SK-N-SH treated with all-trans-retinoic acid at 6 μM for 48 hours (cell line): ENCODE measurements around the gene PSAPL1.

ENCODE experiments used
- ATAC-seq: fragments of 200-7000 bp; cut with Tn5 transposase; 3 replicates; pipeline ENCODE4 v1.9.1; 2020; ENCODE audit warnings: mild to moderate bottlenecking, moderate library complexity
- ARNTL ChIP-seq: fragments of 450-650 bp; formaldehyde crosslinking; IDR thresholded peaks from 2 replicates; pipeline ENCODE4 v1.5.0; 2020; ENCODE audit warnings: low read depth, mild to moderate bottlenecking, moderate library complexity, borderline replicate concordance
- CREB5 ChIP-seq: fragments of 250-450 bp; sonication (Bioruptor Pico); IDR thresholded peaks from 2 replicates; pipeline ENCODE4 v1.5.1; 2020; ENCODE audit warnings: low read depth, mild to moderate bottlenecking, moderate library complexity
- CSRNP3 ChIP-seq: fragments of 250-450 bp; sonication (Bioruptor Pico); IDR thresholded peaks from 2 replicates; pipeline ENCODE4 v1.5.1; 2021; ENCODE audit warnings: mild to moderate bottlenecking, moderate library complexity
- ESRRG ChIP-seq: fragments of 250-450 bp; sonication (Bioruptor Pico); IDR thresholded peaks from 2 replicates; pipeline ENCODE4 v1.6.1; 2021; ENCODE audit warnings: mild to moderate bottlenecking
- OSR1 ChIP-seq: fragments of 250-450 bp; sonication (Bioruptor Pico); IDR thresholded peaks from 2 replicates; pipeline ENCODE4 v1.8.0; 2022; ENCODE audit warnings: moderate library complexity, mild to moderate bottlenecking, inconsistent platforms
- PATZ1 ChIP-seq: fragments of 250-450 bp; sonication (Bioruptor Pico); IDR thresholded peaks from 2 replicates; pipeline ENCODE4 v1.8.0; 2020; ENCODE audit warnings: mild to moderate bottlenecking, moderate library complexity, borderline replicate concordance
- POU6F1 ChIP-seq: fragments of 250-450 bp; sonication (Bioruptor Pico); IDR thresholded peaks from 2 replicates; pipeline ENCODE4 v1.8.0; 2021; ENCODE audit warnings: low read depth, mild to moderate bottlenecking, moderate library complexity, borderline replicate concordance
- PPARA ChIP-seq: fragments of 250-450 bp; sonication (Bioruptor Pico); IDR thresholded peaks from 2 replicates; pipeline ENCODE4 v1.5.0; 2020; ENCODE audit warnings: mild to moderate bottlenecking, borderline replicate concordance
- RARB ChIP-seq: fragments of 250-450 bp; sonication (Bioruptor Pico); IDR thresholded peaks from 2 replicates; pipeline ENCODE4 v1.8.0; 2021; ENCODE audit warnings: mild to moderate bottlenecking, moderate library complexity
- SNAI2 ChIP-seq: fragments of 250-450 bp; sonication (Bioruptor Pico); IDR thresholded peaks from 2 replicates; pipeline ENCODE4 v1.5.0; 2020; ENCODE audit warnings: mild to moderate bottlenecking, moderate library complexity
- TCF4 ChIP-seq: fragments of 250-450 bp; sonication (Bioruptor Pico); IDR thresholded peaks from 2 replicates; pipeline ENCODE4 v1.8.0; 2021; ENCODE audit warnings: mild to moderate bottlenecking, moderate library complexity, borderline replicate concordance
- TOX ChIP-seq: fragments of 250-450 bp; sonication (Bioruptor Pico); IDR thresholded peaks from 2 replicates; pipeline ENCODE4 v1.8.0; 2021; ENCODE audit warnings: mild to moderate bottlenecking, moderate library complexity, borderline replicate concordance
- TSHZ2 ChIP-seq: fragments of 250-450 bp; sonication (Bioruptor Pico); IDR thresholded peaks from 2 replicates; pipeline ENCODE4 v1.5.0; 2020; ENCODE audit warnings: mild to moderate bottlenecking, moderate library complexity
- ZC3H10 ChIP-seq: fragments of 250-450 bp; sonication (Bioruptor Pico); IDR thresholded peaks from 2 replicates; pipeline ENCODE4 v1.5.1; 2021; ENCODE audit warnings: mild to moderate bottlenecking, moderate library complexity
- ZFP3 ChIP-seq: fragments of 250-450 bp; sonication (Bioruptor Pico); IDR thresholded peaks from 2 replicates; pipeline ENCODE4 v1.5.0; 2020; ENCODE audit warnings: mild to moderate bottlenecking, moderate library complexity
- ZFP30 ChIP-seq: fragments of 450-650 bp; formaldehyde crosslinking; IDR thresholded peaks from 2 replicates; pipeline ENCODE4 v1.5.0; 2022; ENCODE audit warnings: mild to moderate bottlenecking, moderate library complexity
- ZNF565 ChIP-seq: fragments of 450-650 bp; formaldehyde crosslinking; conservative IDR thresholded peaks from 2 replicates; pipeline ENCODE4 v1.5.0; 2020; ENCODE audit warnings: low read depth, mild to moderate bottlenecking, moderate library complexity
- ZNF70 ChIP-seq: fragments of 450-650 bp; formaldehyde crosslinking; IDR thresholded peaks from 2 replicates; pipeline ENCODE4 v1.5.0; 2020; ENCODE audit warnings: mild to moderate bottlenecking, moderate library complexity
- ZNF8 ChIP-seq: fragments of 450-650 bp; formaldehyde crosslinking; IDR thresholded peaks from 2 replicates; pipeline ENCODE4 v1.5.0; 2020; ENCODE audit warnings: mild to moderate bottlenecking, moderate library complexity

The PSAPL1 gene

GRCh38 chr4:7384929-7385890 is 49.5 kb downstream of the PSAPL1 start:
- TF ChIP-seq OSR1 (CRISPR knock-in tag) (no peak), TOX (CRISPR knock-in tag) (no peak), CSRNP3 (CRISPR knock-in tag) (no peak), ZFP3 (no peak)
- TF ChIP-seq, all 23 proteins: peak for 0
- ATAC-seq = no peak

GRCh38 chr4:7384003-7384928 is 50.5 kb downstream of the PSAPL1 start:
- TF ChIP-seq PPARA (CRISPR knock-in tag) (no peak), POU6F1 (CRISPR knock-in tag) (no peak), PATZ1 (no peak), ZNF8 (CRISPR knock-in tag) (no peak), TCF4 (no peak), CREB5 (CRISPR knock-in tag) (no peak), TSHZ2 (CRISPR knock-in tag) (no peak), ZNF70 (no peak), ZFP30 (no peak)
- ATAC-seq = no peak

- no peak for ATAC-seq
Measured at GRCh38 chr4:7383266-7383665, 51.5 kb downstream of the PSAPL1 start.

More at GRCh38 chr4:7383266-7383665, 51.5 kb downstream of the PSAPL1 start:
- TF ChIP-seq RARB (CRISPR knock-in tag) = no peak
- TF ChIP-seq TOX (CRISPR knock-in tag) = no peak
- no peak for TF ChIP-seq TSHZ2 (CRISPR knock-in tag)
- TF ChIP-seq ZNF565 (CRISPR knock-in tag) = no peak
- no peak for TF ChIP-seq ZFP30
- TF ChIP-seq ZC3H10 (CRISPR knock-in tag) = no peak
- TF ChIP-seq ZNF70 = no peak
- TF ChIP-seq SNAI2 = no peak
- TF ChIP-seq ESRRG (CRISPR knock-in tag) = no peak
- TF ChIP-seq ZNF8 (CRISPR knock-in tag) = no peak
- no peak for TF ChIP-seq ARNTL (CRISPR knock-in tag)
